GM18526 (cell line): ENCODE results near the gene SPDYE4.

Experiments
- POLR2A ChIP-seq: IDR thresholded peaks from 3 replicates; pipeline ENCODE4 v1.6.1; 2011; ENCODE audit not compliant: insufficient read length; ENCODE audit errors: extremely low read depth

SPDYE4 gene, protein sequence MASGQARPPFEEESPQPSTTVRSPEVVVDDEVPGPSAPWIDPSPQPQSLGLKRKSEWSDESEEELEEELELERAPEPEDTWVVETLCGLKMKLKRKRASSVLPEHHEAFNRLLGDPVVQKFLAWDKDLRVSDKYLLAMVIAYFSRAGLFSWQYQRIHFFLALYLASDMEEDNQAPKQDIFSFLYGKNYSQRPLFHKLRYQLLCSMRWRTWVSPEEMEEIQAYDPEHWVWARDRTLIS

DNA sequence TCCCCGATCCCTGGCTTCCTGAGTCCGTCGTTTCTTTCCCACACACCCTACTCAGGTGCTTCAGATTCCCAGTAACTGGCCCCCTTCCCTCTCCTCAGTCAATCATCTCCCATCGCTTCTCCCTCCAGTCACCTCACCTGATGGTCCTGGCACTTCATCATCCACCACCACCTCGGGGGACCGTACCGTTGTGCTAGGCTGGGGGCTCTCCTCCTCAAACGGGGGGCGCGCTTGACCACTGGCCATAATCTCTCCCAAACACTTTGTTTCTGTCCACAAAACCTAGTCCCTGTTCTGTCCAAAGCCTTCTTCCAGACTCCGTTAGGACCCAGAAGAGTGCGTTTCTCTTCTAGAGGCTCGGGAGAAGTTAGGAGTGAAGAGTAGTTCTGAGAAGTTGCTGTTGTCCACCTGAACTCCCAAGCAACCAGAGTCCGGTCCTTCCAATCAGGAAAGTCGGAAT lies at the start of gene SPDYE4:
TSS of gene SPDYE4 (minus strand) at position 410 of the 460 bp plus-strand sequence. CDS start at position 246, 164 bp downstream.
- no peak for TF ChIP-seq POLR2A

DNA sequence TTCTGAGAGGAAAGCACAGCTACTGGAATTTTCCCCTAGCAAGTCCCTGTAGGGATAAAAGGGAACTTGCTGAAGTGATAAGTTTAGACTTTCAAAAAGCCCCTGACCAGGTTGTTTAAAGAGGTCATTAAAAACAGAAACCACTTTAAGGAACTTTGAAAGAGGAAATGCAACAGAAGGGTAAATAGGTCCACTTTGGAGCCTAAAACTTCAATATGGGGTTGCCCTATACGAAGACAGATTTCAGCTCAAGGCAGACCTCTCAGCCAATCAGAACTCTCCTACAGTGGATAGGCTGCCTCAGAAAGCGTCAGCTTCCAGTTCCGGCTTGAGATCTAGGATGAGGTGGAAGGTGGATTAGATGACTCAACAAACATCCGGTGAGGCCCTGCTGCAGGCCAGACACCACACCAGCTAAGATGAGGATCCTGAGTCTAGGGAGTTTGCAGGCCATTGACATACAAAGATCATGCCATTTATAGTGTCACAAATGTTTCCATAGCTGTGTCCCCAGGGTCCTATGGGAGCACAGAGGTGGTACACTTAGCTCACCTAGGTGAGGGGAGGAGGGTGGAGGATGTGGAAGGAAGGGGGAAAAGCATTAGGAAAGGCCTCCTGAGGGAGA lies 48.7 kb upstream of the SPDYE4 start:
- peak; percentile 19 for TF ChIP-seq POLR2A

DNA sequence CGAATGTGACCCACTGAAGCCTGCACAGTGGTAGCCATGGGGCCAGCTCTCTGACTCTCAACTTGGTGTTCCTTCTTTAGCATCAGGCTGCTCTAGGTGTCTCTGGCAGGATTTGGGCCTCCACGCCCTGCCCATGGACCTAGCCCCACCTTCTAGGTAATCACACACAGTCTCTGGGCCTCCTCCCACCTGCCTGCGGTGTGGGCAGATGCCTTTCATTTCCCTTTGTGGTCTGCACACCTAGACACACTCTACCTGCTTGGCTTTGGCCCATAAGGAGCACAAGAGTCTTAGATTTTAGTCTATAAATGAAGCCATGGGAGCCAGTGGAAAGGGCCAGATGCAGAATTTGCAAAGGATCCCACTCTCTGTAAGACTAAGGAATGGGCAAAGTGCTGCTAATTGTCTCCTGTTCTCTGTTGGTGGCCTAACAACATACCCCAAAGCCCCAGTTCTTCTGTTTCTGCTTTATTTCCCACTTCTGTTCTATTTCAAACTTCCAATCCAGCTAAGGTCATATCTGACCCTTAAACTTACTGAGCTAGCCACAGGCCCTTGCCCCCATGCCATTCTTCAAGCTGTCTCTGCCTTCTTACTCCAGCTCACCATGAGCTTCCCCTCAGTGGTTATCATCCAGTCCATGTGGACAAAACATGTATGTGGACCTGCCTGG lies 48.0 kb upstream of the SPDYE4 start:
- TF ChIP-seq POLR2A = no peak

DNA sequence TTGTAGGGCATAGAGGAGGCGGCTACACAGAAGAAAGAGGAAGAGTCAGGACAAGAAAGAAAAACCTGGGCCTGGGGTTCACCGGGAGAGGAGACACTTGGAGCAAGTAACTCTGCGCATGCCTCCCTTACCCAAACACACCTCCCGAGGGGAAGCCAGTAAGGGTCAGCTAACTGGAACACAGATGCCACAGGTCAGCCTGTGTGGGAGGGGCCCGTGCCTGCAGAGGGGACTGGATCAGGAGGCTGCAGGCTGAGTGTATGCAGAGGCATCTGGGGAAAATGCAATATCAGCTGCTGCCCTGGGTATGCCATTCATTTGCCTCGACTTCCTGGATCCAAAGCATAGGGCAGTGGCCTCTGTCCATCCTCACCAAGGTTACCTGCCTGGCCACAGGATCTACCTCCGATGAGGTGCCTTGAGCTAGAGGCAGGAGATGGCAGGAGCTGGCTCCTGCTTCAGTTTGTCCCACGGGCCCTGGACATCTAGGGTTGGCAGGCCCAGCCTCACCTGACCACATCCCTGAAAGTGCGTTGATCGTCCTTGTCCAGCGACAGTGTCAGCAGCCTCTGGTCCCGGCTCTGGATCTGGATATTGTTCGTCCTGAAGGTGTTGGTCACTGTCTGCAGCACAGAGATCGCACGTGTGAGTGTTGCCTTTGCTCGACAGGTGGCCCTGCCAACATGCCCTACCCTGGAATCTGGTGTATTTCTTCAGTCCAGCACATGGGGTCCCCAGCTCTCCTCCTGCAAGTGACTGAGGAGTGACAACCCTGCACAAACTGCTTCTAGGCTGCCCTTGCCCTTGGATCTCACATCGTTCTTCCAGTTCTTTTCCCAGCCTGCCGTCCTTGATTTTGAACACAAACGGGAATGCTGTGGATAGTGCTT lies 45.4 kb upstream of the SPDYE4 start:
- TF ChIP-seq POLR2A = no peak

DNA sequence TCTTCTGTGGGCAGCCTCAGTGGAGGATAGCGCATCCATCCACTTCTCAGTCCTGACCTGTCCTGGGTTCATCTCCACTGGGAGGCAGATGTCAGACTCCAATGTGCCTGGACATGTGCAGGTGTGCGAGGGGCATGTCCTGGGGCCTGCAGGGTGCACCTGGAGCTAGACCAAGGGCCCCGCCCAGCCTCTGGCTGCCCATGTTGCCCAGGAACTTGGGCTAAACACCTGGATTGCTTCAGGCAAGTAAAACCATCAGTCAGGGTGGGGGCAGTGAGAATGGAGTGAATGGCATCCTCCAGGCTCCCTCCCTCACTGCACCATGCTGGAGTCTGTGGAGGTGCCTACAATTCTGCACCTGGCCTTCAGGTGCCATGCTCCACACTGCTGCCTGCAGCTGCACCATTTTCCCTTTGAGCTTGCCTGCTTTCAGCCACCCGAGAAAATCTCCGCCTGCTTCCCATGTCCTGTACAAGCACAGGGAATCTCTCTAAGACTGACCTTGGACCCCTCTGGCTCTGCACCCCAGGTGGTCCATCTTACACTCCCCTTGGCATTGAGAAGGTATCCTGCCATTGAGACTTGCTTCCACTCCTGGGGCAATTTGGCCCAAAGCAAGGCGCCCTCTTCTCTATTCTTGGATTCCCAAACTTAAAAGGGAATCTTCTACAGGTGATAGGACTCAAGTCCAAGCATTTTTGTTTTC lies 42.9 kb upstream of the SPDYE4 start:
- no peak for TF ChIP-seq POLR2A

DNA sequence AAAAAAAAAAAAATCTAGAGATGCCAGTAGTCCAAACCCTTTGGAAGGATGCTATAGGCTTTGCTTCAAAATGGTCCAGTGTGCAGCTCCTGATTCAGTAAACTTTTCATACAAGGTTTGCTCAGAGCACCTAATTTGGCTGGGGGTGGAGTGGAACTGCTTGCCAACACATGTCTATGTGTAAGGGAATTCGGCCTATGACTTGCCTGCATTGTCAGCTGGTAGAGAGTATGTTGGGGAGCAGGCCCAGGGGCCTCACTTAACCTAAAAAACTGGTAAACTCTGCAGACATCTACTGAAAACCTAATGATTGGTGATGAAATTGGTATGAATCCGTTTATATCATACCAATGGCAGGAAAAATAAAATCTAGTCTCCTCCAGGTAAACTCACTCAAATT lies 42.3 kb upstream of the SPDYE4 start:
- no peak for TF ChIP-seq POLR2A

DNA sequence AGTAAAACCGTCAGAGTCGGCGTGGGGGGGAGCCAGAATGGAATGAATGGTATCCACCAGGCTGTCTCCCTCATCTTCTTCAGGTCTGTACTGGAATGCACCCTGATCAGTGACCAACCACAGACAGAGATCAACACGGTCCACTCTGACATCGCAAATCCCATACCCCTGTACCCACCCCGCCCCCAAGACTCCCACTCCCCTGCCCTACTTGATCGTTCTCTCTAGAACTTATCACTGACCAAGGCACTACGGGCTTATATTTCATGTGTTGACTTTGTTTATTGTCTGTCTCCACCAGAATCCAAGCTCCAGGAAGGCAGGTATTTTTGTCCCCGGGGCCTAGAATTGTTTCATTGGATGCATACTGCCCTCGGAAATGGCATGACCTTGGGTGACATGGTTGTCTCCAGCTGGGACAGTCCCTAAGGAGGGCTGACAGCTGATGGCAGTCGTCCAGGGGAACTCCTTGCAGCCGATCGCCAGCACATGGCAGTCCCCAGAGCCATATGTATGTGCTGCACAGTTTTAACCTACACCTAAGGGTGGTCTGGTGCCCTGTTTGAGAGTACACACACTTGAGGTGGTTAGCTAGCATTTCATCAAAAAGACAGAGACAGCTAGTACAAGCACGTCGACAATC lies 41.3 kb upstream of the SPDYE4 start:
- TF ChIP-seq POLR2A = no peak

DNA sequence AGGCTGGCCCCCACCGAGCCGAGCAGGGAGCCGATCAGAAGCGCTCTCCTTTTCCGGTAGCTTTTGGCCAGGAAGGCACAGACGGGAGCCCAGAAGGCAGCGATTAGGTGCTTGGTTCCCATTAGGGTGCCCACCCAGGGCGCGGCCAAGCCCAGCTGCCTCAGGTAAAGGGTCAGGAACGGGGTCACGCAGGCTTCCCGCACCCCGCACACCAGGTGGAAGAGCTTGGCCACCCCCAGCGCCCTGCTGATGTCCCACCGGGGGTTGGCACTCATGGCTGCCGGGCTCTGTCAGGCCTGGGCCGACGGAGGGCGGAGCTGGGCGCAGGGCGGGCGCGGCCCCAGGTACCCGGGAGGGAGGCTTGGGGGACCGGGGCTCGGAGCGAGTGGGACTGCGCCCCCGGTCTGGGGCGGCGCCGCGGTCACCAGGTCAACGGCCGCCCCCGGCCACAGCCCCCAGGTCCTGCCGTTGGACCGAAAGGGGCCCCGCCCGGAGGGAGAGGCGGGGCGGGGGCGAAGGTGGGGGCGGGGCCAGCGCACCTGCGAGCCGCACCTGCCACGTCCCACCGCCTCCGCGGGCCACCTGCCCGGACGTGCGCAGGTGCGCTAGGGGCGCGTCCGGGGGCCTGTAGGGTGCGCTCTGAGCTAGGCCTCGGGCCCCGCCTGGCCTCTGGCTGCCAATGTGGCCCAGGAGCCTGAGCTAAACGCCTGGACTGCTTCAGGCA lies 40.7 kb upstream of the SPDYE4 start, which contains the start of gene MFSD6L:
TSS of gene MFSD6L (minus strand) at position 520 of the 724 bp plus-strand sequence. CDS start at position 275, 245 bp downstream.
- no peak for TF ChIP-seq POLR2A

DNA sequence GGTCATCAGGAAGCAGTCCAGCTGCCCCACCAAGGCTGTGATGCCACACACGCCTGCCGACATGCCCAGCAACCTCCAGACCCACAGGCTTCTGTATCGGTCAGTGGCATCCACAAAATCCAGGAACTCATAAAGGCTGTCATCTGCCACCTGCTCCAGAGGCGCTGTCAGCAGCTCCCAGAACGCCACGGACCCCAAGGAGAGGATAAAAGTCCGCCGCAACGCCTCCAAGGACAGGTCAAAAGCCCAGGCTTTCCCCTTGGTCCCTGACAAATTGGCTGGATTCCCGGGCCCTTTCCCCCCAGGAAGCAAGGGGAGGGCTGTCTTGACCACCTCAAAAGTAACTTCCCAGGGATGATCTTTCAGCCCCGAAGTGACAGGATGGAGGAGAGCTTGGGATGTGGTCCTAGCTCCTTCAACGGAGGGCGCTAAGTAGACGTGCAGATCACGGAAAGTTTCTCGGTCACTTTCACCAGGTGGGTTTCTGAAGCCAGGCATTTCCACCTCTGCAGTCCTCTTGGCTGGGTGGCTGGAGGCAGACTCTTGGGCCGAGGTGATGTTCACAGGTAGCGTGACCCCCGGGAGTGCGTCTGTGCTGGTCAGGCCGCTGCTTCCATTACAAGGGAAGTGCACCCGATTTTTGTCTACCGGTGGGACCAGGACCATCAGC lies 40.0 kb upstream of the SPDYE4 start:
- no peak for TF ChIP-seq POLR2A

DNA sequence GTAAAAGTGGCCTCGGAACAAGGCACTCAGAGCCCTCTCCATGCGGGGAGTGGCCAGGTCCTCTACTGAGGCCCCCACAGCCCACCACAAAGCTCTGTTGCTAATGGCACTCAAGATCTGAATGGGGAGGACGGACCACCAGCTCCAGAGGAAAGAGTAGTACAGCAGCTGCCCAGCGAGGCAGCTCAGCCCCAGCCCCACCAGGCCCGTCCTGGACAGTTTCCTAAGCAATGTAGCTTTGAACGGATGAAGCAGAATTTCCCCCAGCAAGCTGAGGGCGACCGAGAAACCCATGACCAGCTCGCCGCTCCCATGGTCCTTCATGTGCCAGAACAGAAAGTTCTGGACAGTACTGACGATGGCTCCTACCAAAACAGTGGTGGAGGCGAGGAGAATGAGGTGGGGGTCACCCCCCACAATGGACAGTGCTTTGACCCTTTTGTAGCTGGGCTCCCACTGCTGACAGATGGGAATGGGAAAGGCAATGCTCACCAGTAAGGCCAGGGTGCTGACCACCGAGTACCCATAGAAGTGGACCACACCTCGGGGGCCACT lies 39.4 kb upstream of the SPDYE4 start:
- TF ChIP-seq POLR2A = no peak

DNA sequence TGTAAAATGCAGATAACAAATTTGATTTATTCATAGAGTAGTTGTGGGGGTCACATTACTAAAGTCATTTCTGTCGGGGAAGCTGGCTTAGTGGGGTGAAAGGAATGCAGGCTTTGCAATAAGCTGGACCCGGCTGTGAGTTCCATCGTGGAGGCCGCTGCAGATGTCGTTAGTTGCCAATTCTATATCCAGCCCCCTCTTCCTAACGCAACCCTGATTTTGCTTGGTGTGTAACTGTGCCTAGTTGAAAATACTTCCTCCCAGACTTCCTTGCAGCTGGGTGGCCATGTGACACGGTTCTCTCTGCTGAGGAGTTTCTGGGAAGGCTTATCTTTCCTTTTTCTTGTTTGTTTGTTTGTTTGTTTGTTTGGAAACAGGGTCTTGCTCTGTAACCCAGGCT lies 36.3 kb upstream of the SPDYE4 start:
- no peak for TF ChIP-seq POLR2A

DNA sequence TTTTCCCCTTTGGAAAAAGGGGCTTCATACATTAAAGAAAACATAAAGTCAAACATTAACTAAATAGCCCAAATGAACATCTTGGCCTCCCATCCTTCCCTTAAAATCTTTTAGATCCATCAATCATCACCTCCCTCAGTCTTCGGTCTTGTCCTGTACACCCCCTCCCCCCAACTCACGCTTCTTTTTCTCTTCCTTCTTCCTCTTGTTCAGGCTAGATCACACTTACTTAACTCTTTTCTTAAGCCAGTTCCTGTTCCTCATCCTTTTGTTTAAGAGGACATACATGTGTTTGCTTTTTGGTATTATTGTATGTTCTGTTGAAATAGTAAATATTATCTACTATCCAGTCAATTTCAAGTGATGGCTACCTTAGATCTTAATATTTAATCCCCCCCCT lies 35.3 kb upstream of the SPDYE4 start:
- no peak for TF ChIP-seq POLR2A

DNA sequence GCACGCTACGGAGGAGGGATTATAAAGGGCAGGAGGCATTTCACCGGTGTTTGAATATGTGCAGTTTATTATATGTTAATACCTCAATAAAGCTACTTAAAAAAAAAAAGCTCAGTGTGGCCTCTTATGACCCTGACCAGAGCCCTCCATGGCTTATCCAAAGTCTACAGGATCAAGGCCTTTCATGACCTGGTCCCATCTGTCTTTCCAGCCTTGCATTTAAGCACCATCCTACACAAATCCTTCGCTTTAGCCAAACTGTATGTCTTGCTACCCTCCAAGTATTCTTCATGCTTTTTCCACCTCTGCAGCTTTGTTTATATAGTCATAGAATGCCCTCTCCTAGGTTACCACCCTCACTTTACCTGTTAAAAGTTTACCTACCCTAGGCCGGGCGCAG lies 34.3 kb upstream of the SPDYE4 start:
- no peak for TF ChIP-seq POLR2A

DNA sequence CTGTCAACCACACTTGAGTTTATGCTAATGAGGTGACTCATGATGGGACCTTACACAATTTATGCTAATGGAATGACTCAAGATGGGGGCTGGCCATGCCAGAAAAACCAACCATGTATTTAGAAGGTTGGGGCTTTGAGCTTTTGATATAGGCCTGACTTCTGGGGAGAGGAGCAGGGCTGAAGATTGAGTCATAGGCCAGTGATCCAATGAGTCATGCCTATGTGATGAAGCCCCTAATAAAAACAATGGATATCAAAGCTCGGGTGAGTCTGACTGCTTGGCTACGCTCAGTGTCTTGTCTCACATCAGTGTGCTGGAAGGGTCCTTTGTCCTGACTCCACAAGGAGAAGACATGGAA lies 33.5 kb upstream of the SPDYE4 start:
- no peak for TF ChIP-seq POLR2A
